ENCODE results near the gene FBXO2.

DNA sequence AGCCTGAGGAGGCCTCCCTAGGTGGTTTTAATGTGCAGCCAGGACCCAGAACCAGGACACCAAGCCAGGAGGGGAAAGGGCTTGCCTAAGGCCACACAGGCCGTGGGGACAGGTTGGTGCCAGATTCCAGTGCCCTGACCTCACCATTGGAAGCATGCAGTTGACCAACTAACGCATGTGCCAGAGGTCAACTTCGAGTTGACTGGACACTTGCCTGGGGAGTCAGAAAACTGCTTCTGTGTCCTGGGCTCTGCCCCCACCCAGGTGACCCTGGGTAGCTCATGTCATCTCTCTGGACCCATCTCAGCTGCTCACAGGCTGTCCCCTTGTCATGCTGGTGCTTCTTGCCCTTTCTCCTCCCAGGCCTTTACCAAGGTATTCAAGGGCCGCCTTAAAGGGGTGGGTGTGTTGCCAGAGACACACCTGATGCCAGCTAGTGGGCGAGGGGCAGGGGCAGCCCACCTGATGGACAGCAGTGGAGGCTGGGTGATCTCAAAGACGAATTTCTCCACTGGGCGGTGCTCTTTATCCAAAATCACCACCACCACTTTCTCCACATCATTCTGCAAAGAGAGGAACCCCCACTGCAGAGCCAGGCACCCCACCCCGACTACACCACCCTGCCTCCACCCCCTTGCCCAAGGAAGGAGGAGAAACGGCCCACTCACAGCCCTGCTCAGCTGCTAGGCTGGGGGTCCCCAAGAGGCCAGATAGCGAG, 22.3 kb upstream of the FBXO2 start:
- TF ChIP-seq POLR2A (IDR thresholded peaks at IDR 0.05; ENCODE audit: low read depth, low read length) (no peak), TAF1 (IDR thresholded peaks at IDR 0.05; ENCODE audit: borderline replicate concordance, low read depth, low read length) (no peak)
